ENCODE measurements around the gene FAM219B.

DNA sequence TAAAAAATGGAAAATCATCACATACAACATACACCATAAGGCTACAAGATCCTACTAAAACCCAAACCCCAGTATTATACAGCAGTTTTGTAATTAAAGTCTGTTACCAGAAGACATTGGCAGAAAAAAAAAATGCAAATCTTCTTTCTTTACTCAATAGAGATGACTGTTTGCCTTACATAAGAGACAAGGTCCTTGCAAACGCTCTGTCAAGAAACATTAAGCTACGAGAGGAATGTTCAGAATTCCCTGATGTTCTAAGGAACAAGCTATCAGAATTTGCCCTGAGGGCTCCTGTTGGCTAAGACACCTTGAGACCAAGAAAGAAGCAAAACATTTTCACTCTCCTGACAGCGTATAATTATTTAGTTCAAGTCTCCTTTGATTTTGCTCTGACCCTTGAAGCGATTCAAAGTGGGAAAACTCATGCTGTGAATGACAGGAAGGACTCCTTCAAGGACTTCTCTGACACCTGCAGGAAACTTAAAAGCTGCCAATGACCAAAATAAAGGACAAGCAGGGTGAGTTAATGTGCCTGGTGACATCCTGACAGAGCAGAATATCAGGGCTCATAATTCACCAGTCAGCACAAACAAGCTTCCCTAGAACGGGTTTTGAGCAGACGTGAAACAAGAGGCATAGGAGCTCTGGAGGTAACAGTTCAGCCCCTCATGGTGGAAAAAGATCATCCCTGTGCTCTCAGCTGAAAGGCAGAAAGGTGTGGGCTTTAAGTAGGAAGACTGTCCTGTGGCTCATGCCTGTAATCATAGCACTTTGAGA, 36.0 kb downstream of the FAM219B start:
- TF ChIP-seq POLR2A (IDR thresholded peaks at IDR 0.05; ENCODE audit: low read depth) (no peak), POLR2AphosphoS5 (IDR thresholded peaks at IDR 0.05) (peak in 1 of 2 donors; percentile 27), EP300 (IDR thresholded peaks at IDR 0.05) (no peak)
- TF ChIP-seq, protein P1, sequence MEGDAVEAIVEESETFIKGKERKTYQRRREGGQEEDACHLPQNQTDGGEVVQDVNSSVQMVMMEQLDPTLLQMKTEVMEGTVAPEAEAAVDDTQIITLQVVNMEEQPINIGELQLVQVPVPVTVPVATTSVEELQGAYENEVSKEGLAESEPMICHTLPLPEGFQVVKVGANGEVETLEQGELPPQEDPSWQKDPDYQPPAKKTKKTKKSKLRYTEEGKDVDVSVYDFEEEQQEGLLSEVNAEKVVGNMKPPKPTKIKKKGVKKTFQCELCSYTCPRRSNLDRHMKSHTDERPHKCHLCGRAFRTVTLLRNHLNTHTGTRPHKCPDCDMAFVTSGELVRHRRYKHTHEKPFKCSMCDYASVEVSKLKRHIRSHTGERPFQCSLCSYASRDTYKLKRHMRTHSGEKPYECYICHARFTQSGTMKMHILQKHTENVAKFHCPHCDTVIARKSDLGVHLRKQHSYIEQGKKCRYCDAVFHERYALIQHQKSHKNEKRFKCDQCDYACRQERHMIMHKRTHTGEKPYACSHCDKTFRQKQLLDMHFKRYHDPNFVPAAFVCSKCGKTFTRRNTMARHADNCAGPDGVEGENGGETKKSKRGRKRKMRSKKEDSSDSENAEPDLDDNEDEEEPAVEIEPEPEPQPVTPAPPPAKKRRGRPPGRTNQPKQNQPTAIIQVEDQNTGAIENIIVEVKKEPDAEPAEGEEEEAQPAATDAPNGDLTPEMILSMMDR (IDR thresholded peaks at IDR 0.05) = no peak

All from esophagus muscularis mucosa (tissue), 4 donors.